Hepatocyte (in vitro differentiated cells): ENCODE measurements around the gene PRMT6.

Experiments
- CTCF ChIP-seq: fragments of 200-600 bp; sonication (generic); IDR thresholded peaks from 2 replicates; pipeline ENCODE4 v1.5.1; 2016; ENCODE audit warnings: antibody characterized with exemption, mild to moderate bottlenecking; ENCODE audit not compliant: poor library complexity
- EZH2 ChIP-seq: fragments of 200-600 bp; sonication (generic); IDR thresholded peaks from 2 replicates; pipeline ENCODE4 v1.6.1; 2016; ENCODE audit warnings: antibody characterized with exemption, mild to moderate bottlenecking, borderline replicate concordance
- EZH2phosphoT487 ChIP-seq: fragments of 200-600 bp; sonication (generic); IDR thresholded peaks from one replicate; pipeline ENCODE4 v1.6.1; 2018; ENCODE audit warnings: antibody characterized with exemption, mild to moderate bottlenecking, low read depth, moderate library complexity; ENCODE audit not compliant: unreplicated experiment, severe bottlenecking

GRCh38 chr1:107091418-107091817, 34.9 kb downstream of the PRMT6 start:
- TF ChIP-seq CTCF, result no peak
- no peak for TF ChIP-seq EZH2phosphoT487
- TF ChIP-seq EZH2, result no peak
